ENCODE measurements around the gene CCDC50.
A peak's percentile ranks its signal among the peaks of the same experiment; 100 is the strongest.

CCDC50 gene

DNA sequence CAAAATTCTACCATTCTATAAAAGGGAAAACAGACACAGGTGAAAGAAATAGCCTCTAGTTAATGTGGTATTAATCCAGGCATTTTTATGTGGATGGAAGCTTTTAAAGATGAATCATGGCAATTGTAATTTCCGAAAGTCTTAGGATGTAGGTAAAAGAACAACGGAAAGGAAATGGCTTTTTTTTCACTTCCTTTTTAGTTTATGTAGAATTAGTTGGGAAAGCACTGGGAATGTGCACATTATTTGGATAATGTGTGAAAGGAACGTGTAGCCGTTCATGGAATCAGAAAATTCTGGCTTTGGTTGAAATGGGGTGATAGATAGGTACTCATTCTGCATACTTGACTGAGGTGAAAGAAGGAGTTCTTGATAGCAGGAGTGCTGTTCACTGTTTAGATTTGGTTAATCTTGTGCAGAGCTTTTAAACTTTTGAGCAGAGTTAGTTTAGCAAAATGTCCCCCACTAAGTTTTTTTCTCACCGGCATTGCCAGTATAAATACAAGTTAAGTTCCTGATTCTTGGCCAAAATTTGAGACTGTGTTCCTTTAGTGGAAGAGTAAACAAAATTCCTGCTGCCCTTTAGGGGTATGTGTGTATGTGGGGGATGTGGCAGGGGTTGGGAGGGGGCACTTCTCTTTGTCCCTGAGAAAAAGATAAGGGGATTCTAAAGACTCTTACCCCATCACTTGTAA, 21.3 kb downstream of the CCDC50 start:
- no peak for DNase-seq (ENCODE audit: low spot score)

DNA sequence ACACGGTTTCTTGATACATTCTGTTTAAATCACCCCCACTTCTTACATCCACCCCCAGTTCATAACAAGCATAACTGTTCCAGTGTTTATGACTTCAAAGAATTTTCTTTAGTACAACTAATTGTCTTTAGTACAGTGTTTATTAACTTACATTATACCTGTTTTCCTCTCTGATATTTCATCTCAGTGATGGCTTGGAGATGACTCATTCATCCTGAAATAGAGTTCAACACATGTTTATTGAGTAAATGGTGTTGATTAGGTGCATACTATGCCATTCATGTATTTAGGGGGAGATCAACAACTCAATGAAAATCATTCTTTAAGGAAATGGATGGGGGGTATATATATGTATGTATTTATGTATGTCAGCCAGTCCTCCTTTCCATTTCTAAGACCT, 22.8 kb downstream of the CCDC50 start:
- DNase-seq (ENCODE audit: low spot score): peak; percentile 21

GRCh38 chr3:191353022-191353777, 24.0 kb downstream of the CCDC50 start:
- no peak for DNase-seq (ENCODE audit: low spot score)

DNA sequence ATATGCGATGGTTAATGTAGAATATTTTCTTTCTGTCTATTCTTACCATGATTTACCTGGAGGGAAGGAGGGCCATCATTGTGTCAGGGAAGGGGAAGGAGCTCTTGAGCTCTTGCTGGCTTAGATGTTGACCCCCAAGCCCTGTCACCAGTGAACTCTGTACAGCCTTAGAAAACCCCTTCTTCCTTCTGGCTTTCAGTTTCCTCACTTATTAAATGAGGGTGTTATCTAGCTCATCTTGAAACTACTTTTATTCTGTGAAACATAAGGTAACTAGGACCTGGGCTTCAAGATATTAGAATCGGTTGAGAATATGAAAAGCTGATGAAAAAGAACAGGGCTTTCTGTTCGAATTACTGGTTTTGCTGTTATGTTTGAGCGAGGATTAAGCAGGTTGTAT, 26.2 kb downstream of the CCDC50 start:
- no peak for DNase-seq (ENCODE audit: low spot score)

GRCh38 chr3:191356631-191357439, 27.6 kb downstream of the CCDC50 start:
- no peak for DNase-seq (ENCODE audit: low spot score)

- no peak for DNase-seq (ENCODE audit: low spot score)
Observed at GRCh38 chr3:191357909-191358308, 28.7 kb downstream of the CCDC50 start.

DNA sequence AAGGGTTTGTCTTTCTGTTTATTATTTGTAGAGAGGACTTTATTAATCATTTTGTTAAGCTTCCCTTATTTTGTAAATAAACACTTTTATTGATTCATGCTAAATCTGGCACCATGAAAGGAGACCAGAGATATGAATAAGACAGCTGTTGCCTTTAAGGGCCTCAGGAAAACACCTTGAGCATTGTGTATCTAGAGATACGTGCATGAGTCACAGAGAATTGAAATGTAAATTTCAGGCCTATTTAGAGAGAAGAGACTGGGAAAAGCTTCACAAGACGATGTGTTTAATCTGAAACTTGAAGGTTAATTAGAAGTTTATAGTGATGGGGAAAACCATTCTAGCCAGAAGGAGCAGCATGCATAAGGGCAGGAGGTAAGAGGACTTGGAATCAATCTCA, 29.7 kb downstream of the CCDC50 start:
- DNase-seq (ENCODE audit: low spot score): no peak

DNA sequence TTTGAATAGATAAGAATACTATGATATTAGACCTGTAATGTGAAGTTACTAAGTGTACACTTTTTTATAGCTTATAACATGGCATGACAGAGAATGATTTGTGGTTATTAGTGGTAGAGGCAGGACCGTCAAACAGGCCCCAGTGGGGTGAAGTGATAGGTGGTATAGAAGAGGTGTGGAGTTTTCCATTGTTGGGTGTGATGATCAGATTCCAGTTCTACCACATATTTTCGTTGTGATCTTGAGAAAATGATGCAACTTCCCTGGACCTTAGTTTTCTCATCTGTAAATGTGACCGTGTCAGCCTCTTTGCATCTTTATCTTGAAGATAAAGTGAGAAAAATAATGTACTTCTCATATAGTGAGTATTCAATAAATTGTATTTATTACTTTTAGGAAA, 31.4 kb downstream of the CCDC50 start:
- no peak for DNase-seq (ENCODE audit: low spot score)

DNA sequence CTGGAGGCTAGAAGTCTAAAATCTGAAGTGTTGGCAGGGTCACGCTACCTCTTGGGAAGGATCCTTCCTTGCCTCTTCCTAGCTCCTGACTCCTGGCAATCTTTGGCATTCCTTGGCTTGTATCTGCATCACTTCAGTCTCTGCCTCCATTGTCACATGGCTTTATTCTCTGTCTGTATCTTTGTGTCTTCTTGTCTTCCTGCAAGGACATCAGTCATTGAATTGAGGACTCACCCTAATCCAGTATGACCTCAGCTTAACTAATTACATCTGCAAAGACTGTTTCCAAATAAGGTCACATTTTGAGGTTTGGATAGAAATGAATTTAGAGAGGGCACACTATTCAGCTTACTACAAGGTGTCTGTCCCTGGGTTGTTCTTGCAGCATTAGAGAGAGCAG, 32.3 kb downstream of the CCDC50 start:
- no peak for DNase-seq (ENCODE audit: low spot score)

- no peak for DNase-seq (ENCODE audit: low spot score)
Observed at GRCh38 chr3:191362037-191362436, 32.8 kb downstream of the CCDC50 start.

- no peak for DNase-seq (ENCODE audit: low spot score)
Observed at GRCh38 chr3:191362524-191363090, 33.4 kb downstream of the CCDC50 start.

DNA sequence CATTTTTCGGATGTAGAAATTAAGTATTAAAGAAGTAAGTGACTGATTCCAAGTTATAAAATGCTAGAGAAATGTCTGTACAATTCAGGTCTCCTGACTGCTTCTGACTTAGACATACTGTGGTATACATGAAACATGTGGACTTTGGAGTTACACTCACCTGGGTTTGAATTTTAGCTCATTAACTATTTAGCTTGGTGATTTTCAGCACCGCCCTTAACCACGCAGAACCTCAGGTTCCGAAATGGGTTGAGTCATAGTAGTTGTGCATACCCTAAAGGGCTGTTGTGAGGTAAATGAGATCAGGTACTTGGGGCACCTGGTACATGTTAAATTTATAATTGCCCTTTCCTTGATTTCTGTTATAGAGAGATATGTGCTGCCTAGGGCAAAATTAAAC, 34.0 kb downstream of the CCDC50 start:
- DNase-seq (ENCODE audit: low spot score): peak; percentile 64

GRCh38 chr3:191366675-191367074, 37.5 kb downstream of the CCDC50 start:
- DNase-seq (ENCODE audit: low spot score): no peak

DNA sequence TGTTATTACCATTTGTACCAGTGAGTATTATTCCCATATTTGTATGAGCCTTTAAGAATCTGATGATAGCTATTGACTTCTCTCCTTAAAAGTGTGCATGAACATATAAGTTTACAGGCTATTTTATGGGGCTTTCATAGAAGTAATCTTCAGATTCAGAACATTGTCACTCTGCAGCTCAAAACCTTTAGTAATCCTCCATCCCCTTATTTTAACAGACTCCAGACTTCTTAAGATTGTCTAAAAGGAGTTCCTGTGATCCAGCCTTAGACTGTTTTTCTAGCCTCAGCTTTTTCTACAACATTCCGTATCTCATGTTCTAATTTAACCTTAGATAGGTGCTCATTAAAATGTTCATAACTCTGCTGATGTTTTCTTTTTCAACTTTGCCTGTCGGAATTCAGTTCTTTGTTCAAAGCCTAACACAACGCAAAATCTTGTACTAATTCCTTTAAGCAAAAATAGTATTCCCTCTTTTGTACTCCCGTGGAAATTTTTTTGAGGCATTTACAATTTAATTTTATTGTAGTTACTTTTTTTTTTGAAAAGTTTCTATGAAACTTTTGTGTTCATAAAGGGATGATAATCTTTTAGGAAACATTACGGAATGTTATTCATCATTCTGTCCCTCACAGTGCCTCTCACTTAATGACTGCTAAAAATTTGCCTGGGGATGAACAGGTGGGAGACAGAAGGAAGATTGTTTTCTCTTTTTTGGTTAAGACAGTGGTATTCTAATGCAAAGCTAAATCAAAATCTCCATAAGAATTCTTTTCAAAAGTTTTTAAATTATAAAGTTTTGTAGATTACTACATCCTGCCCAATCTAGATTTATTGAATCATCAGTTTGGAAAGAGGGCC, 39.8 kb downstream of the CCDC50 start:
- no peak for DNase-seq (ENCODE audit: low spot score)

DNA sequence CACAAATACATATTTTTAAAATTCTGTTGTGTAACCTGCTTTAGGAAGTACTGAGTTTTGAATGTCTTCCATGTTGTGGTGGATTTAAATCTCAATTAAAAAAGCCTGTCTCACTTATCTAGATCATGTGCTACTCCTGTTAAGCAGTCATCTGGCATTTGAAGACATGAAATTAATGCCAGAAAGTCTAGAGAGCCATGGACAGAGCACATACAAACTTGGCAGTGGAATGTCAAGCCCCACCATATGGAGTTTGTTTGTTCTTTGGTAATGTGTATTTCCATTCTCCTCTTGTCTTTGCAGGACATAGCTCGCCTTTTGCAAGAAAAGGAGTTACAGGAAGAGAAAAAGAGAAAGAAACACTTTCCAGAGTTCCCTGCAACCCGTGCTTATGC, 40.4 kb downstream of the CCDC50 start:
- no peak for DNase-seq (ENCODE audit: low spot score)

- no peak for DNase-seq (ENCODE audit: low spot score)
Observed at GRCh38 chr3:191372122-191372521, 42.9 kb downstream of the CCDC50 start.

- DNase-seq (ENCODE audit: low spot score): no peak
Observed at GRCh38 chr3:191373327-191373726, 44.1 kb downstream of the CCDC50 start.

GRCh38 chr3:191376516-191377141, 47.4 kb downstream of the CCDC50 start:
- DNase-seq (ENCODE audit: low spot score): no peak

DNA sequence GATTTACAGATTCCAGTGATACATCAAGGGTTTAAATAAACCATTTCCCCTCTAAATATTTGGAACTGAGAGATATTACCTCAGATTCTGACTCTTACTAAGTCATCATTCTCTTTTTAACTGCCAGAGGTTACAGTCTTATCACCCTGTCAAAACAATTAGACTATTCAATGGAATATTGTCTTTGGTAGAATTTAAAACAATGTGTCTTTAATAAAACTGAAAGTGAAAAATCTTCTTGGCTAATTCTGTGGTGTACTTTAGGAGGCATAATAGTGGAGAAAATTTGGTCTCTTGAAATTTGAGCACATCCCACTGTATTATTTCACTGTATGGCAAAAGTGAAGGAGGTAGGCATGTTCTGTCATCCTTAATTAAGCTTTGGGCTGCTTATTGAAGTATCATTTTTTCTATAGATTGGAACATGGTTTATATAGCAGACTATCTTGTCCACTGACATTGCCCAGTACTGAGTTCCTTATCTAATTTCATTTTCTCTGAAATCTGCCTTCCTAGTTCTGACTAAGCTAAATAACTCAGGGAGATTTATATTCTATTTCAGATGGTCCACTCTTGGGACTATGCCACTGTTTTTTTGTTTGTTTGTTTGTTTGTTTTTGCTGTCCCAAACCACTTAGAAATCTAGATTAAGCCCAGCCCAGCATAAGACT, 49.1 kb downstream of the CCDC50 start:
- no peak for DNase-seq (ENCODE audit: low spot score)

DNA sequence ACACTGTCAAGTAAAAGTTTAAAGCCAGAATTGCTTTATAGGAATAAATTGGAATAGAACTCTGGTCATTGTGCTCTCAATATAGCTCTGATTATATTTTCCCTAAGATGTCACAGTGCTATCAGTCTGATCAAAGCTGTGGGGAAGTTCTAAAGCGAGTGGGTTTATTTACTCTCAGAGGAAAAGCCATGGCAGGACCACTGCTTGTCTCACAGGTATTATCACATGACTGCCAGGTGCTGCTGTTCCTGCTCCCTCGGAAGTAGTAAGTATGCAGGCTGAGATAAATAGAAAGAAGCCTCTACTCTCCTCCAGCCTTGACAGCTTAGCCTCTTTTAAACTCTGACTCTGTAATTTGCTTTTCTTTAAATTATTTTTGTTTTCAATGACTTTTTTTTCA, 50.3 kb downstream of the CCDC50 start:
- no peak for DNase-seq (ENCODE audit: low spot score)

- DNase-seq (ENCODE audit: low spot score): no peak
Observed at GRCh38 chr3:191380001-191380400, 50.8 kb downstream of the CCDC50 start.

All from SW480 (cell line).